ENCODE measurements around the gene UBA52.

UBA52 gene

GRCh38 chr19:18558202-18558555 is 13.5 kb upstream of the UBA52 start:
- TF ChIP-seq CTCF (IDR thresholded peaks at IDR 0.05; ENCODE audit: extremely low read depth, missing control alignments), result no peak
- DNase-seq (ENCODE audit: low spot score), result no peak

GRCh38 chr19:18558604-18559003 is 13.1 kb upstream of the UBA52 start:
- no peak for DNase-seq (ENCODE audit: low spot score)
- no peak for TF ChIP-seq CTCF (IDR thresholded peaks at IDR 0.05; ENCODE audit: extremely low read depth, missing control alignments)

- no peak for TF ChIP-seq CTCF (IDR thresholded peaks at IDR 0.05; ENCODE audit: extremely low read depth, missing control alignments)
- DNase-seq (ENCODE audit: low spot score), result no peak
These were observed 12.0 kb upstream of the UBA52 start for GRCh38 chr19:18559685-18560084.

GRCh38 chr19:18562086-18562485 is 9.6 kb upstream of the UBA52 start:
- no peak for DNase-seq (ENCODE audit: low spot score)
- TF ChIP-seq CTCF (IDR thresholded peaks at IDR 0.05; ENCODE audit: extremely low read depth, missing control alignments), result no peak

- no peak for TF ChIP-seq CTCF (IDR thresholded peaks at IDR 0.05; ENCODE audit: extremely low read depth, missing control alignments)
- DNase-seq (ENCODE audit: low spot score), result no peak
These were observed 4.7 kb upstream of the UBA52 start for GRCh38 chr19:18566953-18567352.

GRCh38 chr19:18568367-18568766 is 3.3 kb upstream of the UBA52 start:
- no peak for DNase-seq (ENCODE audit: low spot score)
- no peak for TF ChIP-seq CTCF (IDR thresholded peaks at IDR 0.05; ENCODE audit: extremely low read depth, missing control alignments)

GRCh38 chr19:18574691-18575291 is 3.1 kb downstream of the UBA52 start:
- TF ChIP-seq CTCF (IDR thresholded peaks at IDR 0.05; ENCODE audit: extremely low read depth, missing control alignments), result no peak
- no peak for DNase-seq (ENCODE audit: low spot score)

Measured in GM20000 (cell line).